NCI-H526 treated with DMSO at 0.1 percent for 48 hours (cell line): ENCODE measurements around the gene TEX22.

Experiments
- DNase-seq: peaks from one replicate; lab custom pipeline; 2025; lab: John Stamatoyannopoulos, UW

The TEX22 gene

DNA sequence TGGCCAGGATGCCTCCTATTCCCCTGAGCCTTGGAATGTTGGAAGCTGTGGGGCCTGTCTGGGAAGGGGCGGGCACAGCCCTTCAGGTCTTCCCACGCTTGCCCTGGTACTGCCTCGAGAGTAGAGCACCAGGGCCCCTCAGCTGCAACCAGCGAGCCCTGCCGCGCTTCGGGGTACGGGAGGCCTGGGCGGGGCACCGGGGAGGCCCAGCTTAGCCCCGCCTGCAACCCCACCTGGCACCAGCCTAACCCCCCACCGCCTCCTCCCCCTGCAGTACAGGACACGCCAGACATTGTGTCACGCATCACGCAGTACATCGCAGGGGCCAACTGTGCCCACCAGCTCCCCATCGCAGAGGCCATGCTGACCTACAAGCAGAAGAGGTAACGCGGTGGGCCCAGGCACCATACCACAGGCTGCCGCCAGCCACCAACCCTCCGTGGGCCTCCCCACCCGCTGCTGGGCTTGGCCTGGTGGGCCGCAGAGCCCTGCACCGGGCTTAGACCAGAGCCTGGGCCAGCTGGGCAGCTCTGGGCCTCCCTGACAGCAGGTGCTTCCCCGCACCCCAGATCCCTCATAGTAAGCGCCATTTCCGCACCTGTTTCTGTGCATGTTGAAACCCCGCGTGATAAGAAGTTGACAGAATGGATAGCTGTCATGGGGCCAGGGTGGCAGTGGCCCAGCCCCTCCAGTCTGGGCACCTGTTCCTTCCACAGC lies 13.6 kb upstream of the TEX22 start:
- DNase-seq = no peak

DNA sequence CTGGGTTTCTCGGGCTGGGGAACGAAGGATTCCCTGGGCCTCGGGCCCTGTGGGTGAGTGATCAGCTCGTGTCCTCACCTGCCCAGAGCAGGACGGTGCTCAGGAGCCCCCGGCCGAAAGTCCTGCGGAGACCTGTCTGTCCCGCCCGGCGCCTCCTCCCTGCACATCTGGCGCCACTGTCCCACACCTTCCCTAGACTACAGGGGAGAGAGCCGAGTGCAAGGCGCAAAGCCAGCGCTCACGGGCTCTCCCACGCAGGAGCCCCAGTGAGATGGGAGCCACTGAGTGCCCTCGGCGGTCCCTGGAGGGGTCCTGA lies 13.1 kb upstream of the TEX22 start:
- DNase-seq = no peak

DNA sequence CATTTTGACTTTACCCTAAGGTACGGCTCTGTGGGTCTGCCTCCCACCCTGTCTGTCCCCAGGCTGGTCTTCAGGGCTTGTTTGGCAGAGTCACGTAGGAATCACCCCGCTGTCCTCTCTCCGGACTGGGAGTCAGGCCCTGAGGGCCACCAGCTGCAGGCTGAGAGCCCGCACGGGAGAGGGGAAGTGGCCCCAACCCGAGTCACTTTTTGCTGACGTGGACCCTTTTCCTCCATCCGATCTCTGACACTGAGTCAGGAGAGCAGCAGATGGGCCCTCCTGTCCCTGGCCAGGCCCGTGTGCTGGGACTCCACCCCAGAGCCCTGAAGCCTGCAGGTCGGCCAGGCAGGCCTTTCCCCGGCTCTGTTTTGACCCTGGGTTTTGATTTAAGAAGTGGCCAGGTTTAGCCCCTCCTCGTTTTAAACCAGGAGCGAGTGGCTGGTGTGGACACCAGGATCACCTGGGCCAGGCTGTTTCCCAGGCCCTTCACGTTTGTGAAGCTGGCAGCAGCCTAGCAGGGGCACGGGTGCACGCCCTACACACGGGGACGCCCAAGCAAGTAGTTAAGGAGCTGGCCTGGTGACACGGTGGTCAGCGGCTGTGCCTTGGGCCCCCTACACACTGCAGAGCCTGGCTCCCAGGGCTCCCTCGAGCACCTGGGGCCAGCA lies 12.5 kb upstream of the TEX22 start:
- DNase-seq = no peak

DNA sequence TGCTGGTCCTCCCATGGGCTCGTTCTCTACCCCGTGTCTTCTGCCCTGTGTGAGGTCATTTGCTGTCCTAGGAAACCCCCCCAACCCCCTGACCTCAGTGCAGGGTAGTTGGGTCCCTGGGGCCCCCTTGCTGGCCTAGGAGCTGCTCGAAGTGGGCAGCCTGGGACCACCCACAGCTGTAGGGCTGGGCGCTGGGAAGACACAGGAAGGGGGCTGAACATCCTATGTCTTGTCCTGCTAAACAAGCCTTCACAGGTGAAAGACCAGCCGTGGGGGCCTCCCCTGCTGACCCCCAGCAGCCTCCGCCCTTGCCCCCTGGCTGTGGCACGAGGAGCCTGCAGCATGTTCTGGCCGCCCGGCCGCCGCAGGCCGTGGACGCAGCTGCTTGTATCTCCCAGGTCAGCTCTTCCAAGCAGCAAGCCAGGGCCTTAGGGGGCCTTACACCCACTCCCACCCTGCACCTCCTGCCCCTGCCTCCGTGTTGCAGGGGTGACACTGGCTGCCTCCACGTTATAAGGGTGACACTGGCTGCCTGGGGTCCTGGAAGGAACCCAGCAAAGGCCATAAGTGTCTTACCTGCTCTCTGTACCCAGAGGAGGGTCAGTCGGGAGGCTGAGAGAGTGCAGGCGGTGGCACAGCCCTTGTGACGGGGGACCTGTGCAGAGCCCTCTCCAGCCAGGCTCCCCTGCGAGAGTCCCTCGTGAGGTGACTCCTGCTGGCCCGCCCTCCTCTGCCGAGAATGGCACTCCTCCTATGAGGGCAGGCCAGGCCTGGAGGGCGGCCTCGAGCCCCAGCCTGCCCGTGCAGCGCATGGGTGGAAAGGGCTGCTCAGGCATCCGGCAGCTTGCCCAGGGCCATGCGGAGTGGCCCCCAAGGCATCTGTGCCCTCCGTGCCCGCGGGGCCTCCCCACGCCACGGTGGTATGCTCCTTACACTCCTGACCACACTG lies 11.5 kb upstream of the TEX22 start:
- DNase-seq = no peak

DNA sequence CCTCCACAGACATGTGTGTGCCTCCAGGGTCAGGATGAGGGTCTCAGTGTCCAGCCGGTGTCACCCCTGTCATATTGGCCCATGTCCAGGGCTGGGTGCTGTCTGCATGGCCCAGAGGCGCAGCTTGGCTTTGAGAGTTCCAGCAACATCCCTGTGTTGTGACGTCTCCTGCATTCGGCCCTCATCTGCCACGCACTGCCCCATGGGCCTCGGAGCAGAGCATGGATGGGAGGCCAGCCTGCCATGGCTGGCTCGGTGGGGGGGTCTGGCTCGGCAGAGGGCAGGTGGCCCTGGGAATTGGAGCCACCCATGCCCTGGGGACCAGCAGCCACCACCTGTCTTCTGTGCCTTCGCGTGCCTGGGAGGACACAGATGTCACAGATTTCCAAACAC lies 10.8 kb upstream of the TEX22 start:
- DNase-seq = no peak

DNA sequence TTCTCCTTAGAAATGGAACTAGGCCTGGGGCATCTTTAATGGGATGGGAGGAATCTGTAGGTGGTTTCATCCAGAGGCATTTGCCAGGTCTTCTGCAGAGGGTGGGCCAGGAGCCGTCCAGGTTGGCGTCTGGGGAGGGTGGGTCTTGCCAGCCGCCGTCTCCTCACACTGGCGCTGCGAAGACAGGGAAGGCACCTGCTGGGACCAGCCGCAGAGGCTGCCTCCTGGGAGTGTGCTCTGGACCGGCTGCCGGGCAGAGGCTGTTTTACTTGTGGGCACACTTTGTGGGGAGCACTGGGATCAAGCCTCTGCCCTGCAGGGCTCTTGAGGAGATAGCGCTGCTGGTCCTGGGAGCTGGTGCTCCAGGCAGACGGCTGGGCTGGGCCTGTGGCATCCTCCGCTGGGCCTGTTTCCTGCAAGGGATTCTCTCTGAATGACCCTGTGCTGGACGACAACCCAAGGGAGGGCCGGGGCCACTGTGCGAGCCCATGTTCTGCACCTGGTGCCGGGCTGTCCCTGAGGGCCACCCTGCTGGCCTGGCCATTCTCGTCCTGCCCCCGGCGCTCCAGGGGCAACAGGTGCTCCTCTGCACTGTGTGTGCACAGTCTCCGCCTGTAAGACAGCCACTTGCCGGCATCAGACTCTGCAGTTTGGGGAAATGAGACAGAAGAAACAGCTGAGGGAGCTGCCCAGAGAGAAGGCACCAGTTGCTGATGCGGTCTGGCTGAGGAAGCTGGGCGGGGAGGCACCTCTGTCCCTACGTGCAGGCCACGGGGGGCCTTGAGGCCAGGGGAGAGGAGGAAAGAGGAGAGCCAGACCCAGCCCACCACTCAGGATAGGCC lies 10.0 kb upstream of the TEX22 start:
- DNase-seq = no peak

DNA sequence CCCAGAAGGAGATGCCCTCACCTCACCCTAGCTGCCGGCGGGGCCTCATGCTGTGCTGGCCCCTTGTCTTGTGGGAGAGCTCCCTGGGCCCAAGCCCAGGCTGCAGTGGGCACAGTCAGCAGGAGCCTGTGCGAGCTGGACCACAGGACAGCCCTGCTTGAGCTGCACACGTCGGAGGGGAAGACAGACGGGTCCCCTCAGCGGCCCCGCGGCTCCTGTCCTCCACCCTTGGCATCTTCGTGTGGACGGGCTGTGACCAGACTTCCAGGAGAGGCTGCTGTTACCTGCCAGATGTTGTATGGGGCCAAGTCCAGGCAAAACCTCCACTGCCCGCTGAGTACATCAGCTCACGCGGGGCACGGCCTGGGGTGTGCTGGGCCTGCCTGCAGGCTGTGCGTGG lies 9.4 kb upstream of the TEX22 start:
- no peak for DNase-seq

DNA sequence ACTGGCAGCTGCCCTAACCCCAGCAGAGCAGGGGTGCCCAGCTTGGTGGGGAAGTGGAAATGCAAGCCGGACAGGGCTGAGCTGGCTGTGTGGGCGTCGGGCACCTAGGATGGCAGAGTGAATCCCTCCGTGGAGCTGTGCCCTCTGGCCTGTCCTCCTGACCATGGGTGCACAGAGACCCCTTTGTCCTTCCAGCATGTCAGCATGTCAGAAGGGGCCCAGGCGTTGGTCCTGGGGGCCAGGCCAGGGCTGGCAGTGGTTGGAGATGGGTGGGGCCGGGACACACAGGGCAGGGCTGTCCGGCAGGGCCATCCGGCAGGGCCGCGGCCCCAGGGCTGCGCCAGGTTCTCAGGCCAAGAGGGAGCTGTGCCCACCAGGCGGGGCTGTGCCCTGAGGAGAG lies 8.8 kb upstream of the TEX22 start:
- DNase-seq = no peak

DNA sequence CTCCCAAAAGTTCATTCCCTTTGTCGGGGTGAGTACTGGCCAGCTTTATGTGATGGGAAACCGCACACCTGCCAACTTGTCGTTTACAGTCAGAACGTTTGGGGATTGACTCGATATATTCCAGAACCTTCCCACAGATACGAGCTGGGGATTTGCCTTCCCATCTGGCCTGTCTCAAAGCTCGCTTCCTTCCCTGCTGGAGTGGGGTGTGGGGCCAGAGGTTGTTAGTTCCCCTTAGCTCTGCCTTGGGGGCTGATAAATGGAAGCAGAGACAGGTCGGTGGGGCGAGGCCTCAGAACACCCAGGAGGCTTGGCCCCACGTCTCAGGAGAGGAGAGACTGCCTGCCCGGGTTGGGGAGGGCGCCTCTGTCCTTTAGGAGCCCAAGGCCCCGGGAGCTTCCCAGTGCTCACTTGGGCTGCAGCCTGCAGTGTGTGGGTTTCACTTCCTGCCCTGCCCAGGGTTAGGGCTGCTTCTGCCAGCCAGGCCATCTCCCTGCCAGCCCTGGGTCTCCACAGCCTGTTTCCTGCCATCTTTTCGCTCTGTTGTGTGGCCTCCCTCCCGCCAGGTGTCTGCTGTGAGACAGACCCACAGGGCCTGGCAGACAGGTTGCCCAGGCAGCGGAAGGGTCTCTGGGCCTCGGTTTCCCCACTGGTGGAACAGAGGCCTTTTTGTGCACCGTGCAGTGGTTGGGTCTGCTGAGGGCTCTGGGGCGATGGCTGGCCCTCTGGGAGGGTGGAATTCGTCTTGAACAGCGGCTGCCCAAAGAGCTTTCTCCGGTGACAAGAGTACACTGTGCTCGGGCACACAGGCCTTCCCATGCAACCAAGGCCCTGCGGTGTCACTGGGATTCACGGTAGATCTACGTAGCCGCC lies 8.1 kb upstream of the TEX22 start:
- no peak for DNase-seq

DNA sequence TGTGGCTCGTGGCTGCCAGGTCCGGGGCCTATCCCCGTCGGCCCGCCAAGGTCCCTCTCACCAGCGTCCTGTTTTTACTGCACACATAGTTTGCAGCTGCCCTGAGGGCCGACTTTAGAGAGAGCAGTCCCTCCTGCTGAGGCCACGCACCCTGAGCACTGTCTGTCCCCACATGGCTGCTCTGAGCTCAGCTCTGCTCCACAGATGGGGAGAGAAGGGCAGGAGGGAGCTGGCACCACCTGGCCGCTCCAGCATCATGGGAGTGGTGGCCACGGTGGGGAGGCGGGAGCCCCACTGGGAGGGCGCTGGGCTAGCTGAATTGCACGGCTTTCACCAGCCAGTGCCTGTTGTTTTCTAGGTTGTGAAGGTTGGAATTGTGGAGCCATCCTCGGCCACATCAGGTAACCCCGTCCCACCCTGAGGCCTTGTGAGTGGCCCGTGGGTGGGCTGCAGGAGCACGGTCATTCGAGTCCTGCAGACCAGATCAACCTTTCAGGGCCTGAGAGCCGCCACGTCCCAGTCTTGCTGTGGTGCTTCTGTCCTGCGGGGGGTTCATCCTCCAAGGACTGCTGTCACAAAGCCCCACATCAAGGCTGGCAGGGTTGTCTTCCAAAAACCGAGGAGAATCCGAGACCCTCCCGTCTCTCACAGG lies 7.4 kb upstream of the TEX22 start:
- DNase-seq = no peak

DNA sequence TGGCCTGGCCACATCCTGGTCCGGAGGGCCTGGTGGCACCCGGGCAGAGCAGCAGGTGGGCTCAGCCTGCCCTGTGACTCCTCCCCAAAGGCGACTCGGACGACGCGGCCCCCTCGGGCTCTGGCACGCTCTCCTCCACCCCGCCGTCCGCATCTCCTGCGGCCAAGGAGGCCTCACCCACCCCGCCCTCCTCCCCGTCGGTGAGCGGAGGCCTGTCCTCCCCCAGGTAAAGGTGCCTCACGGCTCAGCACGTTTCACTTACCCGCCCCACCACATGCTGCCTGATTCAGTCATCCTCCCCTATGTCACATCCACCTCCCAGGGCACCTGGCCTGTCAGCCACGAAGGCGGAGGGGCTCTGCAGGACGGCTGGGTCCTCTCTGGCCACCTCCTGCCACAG lies 6.8 kb upstream of the TEX22 start:
- DNase-seq = no peak

DNA sequence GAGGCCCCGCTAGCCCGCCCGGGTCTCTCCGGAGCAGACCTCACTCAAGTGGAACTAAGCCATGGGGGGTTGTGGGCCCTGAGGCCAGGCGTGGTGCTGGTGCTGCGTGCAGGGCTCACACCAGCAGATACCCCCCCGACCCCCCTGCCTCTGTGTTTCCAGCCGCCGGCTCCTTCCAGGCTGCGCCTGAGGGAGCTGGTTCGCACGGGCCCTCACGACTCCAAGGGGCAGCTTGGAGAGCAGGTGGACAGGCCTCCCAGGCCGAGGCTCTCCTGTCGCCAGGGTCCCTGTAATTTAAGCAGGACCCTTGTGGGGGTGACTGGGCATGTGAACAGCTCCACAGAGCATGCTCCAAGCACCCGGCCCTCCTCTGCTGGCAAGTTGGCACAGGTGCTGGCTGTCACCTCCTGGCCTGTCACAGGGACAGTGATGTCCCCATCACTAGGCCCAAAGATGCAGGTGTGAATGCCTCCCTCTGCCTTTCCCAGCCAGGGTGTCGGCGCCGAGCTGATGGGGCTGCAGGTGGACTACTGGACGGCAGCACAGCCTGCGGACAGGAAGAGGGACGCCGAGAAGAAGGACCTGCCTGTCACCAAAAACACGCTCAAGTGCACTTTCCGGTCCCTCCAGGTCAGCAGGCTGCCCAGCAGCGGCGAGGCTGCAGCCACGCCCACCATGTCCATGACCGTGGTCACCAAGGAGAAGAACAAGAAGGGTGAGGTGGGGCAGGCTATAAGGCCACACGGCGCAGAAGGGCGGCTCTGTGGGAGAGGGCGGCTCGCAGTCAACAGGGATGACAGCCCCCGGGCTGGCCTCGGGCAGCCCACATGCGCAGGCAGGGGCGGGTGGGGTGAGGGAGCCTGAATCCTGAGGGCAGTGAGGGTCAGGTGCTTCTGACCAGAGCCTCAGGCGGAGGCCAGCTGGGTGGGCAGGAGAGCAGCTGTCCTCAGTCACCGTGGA lies 5.9 kb upstream of the TEX22 start:
- no peak for DNase-seq

DNA sequence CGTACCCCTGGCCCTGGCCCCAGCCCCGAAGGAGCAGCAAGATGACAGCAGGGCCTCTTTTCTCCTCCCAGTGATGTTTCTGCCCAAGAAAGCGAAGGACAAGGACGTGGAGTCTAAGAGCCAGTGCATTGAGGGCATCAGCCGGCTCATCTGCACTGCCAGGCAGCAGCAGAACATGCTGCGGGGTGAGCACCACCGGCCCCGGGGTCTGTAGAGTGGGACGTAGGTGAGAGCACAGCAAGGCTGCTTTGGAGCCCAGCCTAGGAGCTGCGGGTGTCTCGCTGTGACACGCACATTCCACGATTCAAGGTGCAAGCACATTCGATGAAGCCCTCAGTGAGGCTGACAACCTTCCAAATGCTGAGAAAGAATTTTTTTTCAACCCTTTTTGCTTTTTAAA lies 5.2 kb upstream of the TEX22 start:
- no peak for DNase-seq

DNA sequence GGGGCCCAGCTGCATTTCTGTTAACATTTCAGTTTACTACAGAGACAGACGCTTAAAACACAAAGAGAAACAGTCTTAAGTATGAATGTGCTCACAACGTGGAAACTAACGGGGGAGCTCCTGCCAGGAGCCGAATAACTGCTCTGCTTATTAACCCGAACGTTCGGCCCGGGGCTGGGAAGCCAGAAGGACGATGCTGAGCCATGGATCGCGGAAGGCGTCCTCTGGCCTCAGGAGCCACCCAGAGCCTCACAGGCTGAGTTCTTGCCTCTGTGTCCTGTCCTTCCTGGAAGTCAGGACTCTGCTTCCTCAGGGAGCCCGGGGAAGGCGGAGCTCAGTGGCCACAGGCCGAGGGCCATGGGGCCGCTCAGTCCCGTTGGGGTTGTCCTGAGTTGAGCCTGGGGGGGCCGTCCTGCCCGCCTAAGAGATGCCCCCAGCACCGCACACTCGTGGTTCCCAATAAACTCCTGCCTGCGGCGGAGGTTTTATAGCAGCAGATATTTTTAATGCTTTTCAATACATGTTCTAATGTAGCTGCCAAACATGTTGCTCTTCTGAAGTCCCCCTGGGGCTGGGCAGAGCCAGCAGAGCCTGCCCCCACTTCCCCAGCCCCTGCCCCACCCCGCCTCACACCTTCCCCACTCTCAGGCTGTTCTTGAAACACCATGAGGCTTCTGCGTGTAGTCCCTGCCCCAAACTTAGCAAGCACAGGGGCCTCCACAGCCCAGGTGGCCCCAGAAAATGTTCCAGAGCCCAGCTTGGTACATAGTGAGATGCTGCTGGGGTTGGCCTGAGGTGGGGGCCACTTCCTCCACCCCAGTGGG lies 3.4 kb upstream of the TEX22 start:
- DNase-seq = no peak

DNA sequence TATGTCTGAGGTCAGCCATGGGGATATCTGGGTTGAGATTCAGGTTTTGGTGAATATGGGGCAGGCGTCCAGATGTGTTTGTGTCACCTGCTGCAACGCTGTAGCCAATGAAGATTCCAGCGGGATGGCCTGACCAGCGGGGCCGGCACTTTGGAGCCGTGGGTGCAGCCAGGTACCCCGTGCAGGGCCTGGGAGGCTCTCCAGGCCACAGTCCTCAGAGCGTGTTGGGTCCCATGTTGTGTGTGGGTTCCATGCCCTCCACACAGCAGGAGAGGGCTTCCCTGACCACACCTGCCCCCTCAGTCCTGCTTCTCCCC lies 2.8 kb upstream of the TEX22 start:
- no peak for DNase-seq

DNA sequence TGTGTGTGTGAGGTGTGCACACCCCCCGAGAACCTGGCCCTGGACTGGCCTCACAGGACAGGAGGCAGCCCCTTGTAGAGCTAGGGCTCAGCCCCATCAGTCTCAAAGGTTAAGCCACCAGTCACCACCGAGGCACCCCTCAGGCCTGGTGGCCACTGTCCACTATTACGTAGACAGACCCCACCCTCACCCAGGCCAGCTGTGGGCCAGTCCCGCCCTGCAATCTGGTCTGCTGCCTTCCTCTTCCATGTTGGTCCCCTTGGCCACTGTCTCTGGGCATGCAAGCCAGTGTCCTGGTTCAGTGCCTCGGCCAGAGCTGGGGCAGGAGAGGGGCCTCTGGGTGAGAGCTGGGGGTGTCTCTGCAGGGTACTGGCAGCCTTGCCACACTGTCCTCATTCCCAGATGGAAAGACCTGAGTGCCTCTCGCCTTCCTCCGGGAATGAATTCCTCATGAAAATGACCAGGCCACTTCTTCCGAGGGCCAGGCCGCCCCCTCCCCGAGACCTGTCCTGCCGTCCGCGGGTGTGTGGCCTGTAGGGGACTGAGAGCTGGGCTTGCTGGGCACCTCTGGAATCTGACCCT lies 897 bp upstream of the TEX22 start:
- no peak for DNase-seq

DNA sequence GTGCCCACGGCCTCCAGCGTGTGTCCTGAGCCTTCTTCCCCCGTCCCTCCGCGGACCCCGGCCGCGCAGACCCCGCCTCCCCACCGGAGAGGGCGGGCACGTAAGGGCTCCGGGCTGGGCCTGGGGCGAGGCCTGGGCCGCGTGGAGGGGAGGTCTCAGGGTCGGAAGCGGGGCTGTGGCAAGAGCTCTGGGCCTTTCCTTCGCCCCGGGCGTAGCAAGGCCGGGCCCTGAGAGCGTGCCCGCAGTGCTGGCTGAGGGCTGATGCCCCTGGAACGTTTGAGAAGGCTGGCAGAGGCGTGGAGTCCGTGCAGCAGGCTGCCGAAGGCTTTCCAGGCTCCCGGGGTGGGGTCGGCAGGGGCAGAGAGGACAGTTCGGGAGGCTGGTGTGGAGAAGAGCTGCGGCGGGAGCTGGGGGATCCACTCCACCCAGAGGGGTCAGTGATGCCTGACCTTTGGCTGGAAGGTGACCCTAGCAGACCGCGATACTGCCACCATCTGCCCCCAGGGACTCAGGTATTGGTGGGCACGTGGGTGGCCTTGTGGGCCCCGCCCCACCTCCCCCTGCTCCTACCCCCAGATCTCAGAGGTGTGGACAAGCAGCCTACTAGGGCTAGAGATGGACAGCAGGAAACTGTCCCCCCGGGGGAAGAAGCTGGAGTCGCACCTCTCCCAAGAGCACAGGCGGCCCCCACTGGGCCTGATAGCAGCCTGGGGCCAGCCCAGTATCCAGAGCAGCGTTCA lies 558 bp downstream of the TEX22 start:
- no peak for DNase-seq

DNA sequence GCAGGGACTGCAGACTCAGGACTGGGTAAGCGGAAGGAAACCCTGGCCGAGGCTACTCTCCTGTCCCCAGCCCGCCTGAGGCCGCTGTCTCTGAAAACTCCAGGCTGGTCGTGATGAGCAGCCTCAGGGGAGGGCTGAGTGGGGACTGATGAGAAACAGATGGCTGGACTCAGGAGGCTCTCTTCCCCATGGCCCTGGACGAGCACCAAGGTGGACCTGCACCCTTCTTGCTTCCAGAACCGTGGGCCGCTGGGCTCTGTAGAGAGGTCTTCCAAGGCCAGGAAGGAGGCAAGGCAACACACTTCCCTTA lies 1.1 kb downstream of the TEX22 start:
- no peak for DNase-seq
